Measurements from ENCODE around the gene AFG1L.
"Not testable (repeated sequence)": the region's sequence is repeated elsewhere in the genome, so short reads cannot be mapped to it uniquely, and the experiment has no call there.

AFG1L gene

GRCh38 chr6:108355120-108355519 is 60.3 kb downstream of the AFG1L start:
- no peak for DNase-seq

GRCh38 chr6:108355890-108356289 is 61.0 kb downstream of the AFG1L start:
- DNase-seq = no peak

GRCh38 chr6:108359901-108360882 is 65.3 kb downstream of the AFG1L start:
- no peak for DNase-seq

GRCh38 chr6:108360919-108361311 is 66.1 kb downstream of the AFG1L start:
- no peak for DNase-seq

GRCh38 chr6:108361312-108361932 is 66.6 kb downstream of the AFG1L start:
- DNase-seq = no peak

GRCh38 chr6:108362455-108362854 is 67.6 kb downstream of the AFG1L start:
- no peak for DNase-seq

DNA sequence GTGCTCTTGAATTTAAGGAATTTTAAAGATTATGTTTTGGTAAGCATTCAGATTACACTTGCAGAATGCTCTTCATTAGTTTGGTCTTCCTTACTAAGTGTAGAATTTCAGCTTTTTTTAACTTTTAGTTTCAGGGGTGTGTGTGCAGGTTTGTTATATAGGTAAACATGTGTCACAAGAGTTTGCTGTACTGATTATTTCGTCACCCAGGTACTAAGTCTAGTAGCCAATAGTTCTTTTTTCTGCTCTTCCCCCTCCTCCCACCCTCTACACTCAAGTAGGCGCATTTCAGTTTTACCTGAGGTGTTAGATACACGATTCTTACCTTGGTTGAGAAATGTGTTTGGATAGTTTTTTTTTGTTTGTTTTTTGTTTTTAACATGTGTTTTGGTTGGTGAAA is 68.3 kb downstream of the AFG1L start:
- DNase-seq = no peak

GRCh38 chr6:108363889-108364313 is 69.0 kb downstream of the AFG1L start:
- no peak for DNase-seq

- DNase-seq = no peak
Observed at GRCh38 chr6:108364470-108364869, 69.6 kb downstream of the AFG1L start.

GRCh38 chr6:108365478-108365877 is 70.6 kb downstream of the AFG1L start:
- no peak for DNase-seq

GRCh38 chr6:108366236-108366635 is 71.4 kb downstream of the AFG1L start:
- no peak for DNase-seq

GRCh38 chr6:108368431-108369030 is 73.7 kb downstream of the AFG1L start:
- DNase-seq = no peak

DNA sequence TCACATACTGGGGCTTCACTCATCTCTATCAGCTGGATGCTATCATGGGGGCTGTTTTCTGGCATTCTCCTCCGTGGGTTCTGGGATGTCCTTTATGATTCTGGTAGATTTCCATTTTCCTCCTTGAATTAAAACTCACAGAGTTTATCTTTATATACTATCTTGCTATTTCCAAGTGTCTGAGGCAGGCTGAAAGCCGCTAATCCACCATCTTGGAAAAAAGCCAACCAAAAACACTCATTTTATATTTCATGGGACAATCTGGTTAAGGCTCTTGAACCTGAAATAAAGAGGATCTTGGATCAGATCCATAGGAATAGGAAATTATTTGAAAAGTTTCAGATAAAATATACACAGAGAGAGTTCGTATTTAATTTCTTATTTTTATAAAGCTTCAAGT is 86.0 kb downstream of the AFG1L start:
- DNase-seq = no peak

DNA sequence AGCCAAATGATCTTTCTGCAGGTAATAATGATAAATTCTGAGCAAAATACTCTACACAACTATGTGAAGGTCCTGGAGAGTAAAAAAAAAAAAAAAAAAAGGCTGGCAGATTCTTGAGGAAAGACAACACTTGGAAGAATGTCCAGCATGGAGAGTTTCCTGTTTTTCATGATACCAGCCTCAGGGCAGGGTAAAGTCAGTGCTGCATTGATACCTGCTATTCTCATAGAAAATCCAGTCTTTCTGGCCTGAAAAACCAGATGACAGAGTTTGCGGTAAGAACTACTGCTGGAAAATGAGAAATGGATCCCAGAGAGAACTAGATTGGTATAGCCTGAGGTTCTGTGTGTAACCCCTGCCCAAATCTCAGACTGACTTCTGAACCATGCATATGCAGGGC is 89.1 kb downstream of the AFG1L start:
- no peak for DNase-seq

DNA sequence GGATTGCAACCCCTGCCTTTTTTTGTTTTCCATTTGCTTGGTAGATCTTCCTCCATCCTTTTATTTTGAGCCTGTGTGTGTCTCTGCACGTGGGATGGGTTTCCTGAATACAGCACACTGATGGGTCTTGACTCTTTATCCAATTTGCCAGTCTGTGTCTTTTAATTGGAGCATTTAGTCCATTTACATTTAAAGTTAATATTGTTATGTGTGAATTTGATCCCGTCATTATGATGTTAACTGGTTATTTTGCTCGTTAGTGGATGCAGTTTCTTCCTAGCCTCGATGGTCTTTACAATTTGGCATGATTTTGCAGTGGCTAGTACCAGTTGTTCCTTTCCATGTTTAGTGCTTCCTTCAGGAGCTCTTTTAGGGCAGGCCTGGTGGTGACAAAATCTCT is 94.3 kb downstream of the AFG1L start:
- not testable (repeated sequence) for DNase-seq

DNA sequence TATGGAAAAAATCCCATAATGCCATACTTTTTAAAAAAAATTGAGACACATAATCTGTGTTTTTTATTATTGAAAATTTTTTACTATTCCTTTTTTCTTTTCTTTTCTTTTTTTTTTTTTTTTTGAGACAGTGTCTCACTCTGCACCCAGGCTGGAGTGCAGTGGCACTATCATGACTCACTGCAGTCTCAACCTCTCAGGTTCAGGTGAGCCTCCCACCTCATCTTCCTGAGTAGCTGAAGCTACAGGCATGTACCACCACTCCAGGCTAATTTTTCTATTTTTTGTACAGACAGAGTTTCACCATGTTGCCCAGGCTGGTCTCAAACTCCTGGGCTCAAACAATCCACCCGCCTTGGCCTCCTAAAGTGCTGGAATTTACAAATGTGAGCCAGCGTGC is 100.4 kb downstream of the AFG1L start:
- DNase-seq = no peak

GRCh38 chr6:108403236-108403635 is 108.4 kb downstream of the AFG1L start:
- no peak for DNase-seq

- no peak for DNase-seq
Observed at GRCh38 chr6:108406943-108407342, 112.1 kb downstream of the AFG1L start.

- DNase-seq = no peak
Observed at GRCh38 chr6:108407904-108408827, 113.3 kb downstream of the AFG1L start.

DNA sequence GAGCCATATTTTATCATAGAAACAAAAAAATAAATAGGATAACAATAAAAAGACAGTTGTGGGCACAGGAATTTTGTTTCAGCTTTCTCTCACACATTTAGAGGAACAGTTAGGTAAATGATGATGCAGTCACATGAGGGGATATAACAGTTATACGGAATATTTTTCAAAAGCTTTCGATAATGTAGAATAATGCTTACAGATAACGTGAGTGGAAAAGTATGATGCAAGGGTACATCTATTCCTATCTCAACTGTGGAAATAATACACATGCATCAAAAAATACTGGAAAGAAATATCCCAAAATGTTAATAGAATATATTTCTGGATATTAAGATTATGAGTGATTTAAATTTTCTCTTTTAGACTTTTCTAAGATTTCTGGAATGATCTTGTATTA is 114.0 kb downstream of the AFG1L start:
- DNase-seq = no peak

DNA sequence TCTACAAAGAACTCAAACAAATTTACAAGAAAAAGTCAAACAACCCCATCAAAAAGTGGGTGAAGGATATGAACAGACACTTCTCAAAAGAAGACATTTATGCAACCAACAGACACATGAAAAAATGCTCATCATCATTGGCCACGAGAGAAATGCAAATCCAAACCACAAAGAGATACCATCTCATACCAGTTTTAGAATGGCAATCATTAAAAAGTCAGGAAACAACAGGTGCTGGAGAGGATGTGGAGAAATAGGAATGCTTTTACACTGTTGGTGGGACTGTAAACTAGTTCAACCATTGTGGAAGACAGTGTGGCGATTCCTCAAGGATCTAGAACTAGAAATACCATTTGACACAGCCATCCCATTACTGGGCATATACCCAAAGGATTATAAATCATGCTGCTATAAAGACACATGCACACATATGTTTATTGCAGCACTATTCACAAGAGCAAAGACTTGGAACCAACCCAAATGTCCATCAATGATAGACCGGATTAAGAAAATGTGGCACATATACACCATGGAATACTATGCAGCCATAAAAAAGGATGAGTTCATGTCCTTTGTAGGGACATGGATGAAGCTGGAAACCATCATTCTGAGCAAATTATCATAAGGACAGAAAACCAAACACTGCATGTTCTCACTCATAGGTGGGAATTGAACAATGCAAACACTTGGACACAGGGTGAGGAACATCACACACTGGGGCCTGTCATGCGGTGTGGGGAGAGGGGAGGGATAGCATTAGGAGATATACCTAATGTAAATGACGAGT is 121.4 kb downstream of the AFG1L start:
- DNase-seq = not testable (repeated sequence)

- DNase-seq = no peak
Observed at GRCh38 chr6:108417027-108417426, 122.2 kb downstream of the AFG1L start.

Measured in cerebellar nuclear complex (tissue), 1 donor.